ENCODE measurements around the gene RAMP1. TPM values are rescaled to one million over a fixed set of nuclear protein-coding genes. Genes with fewer than 3 reads are reported as not detected.
A peak's percentile ranks its signal among the peaks of the same experiment; 100 is the strongest.

The RAMP1 gene
- total and polyA plus RNA-seq, 2 of the 4 experiments (the other 2 are of a cell fraction), result 15.8 to 77.1 TPM

DNA sequence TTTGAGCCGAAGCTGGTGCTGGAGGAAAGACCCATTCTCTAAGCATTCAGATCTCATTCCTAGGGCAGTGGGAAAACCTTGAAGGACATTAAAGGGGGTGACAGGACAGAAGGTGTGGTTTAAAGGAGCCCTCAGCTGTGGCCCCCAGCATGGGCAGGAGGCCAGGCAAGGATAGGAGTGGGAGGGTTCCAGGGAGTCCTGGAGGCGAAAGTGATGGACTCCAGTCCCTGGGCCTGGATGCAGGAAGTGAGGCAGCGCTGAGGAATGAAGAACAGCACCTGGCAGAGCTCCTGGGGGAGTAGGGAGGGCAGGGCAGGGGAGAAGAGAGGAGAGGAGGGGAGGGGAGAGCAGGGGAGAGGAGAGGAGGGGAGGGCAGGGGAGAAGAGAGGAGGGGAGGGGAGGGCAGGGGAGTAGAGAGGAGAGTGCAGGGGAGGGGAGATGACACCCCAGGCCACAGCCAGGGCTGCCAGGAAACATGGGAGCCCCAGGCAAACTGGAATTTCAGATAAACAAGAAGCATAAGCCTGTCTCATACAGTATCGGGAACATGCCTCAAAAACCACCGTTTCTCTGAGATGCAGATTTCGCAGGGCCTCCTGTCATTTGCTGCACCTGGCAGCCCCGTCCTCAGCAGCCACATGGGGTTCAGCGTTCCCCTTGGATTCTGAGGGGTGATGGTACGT lies 5.7 kb downstream of the RAMP1 start:
- peak overlapping the region; percentile 94 for H3K14ac ChIP-seq (replicated peaks; ENCODE audit: low read depth, low read length)
- peaks cover 21% of the 10 kb centered on the region for H3K4me1 ChIP-seq (ENCODE audit: control insufficient read depth, insufficient read depth, low read length)
- peak overlapping the region; percentile 95 for H2BK5ac ChIP-seq (ENCODE audit: low read depth, low read length, poor library complexity, severe bottlenecking)
- H3K23ac ChIP-seq (ENCODE audit: low read depth, low read length), result peak overlapping the region; percentile 86
- H4K91ac ChIP-seq (ENCODE audit: insufficient read depth, low read depth, low read length), result peak overlapping the region; percentile 96
- H4K5ac ChIP-seq (ENCODE audit: low read depth, low read length), result peak overlapping the region; percentile 85
- ATAC-seq (ENCODE audit: low read depth), result peak; percentile 55
- ChIA-PET CTCF (no interaction called here), POLR2A (ENCODE audit: unreplicated experiment) (interaction anchor here (0.7 kb wide), 1 partner anchor 418 kb away, joined by 19 read pairs; no protein-coding TSS in a partner anchor)
- dilution Hi-C loops (cut with HindIII; ENCODE audit: low sequenced_read_pairs, unreplicated experiment), result no loop called here
- H2BK20ac ChIP-seq (ENCODE audit: low read depth, low read length), result peak overlapping the region; percentile 97
- H2AK5ac ChIP-seq (ENCODE audit: low read depth, low read length), result peak overlapping the region; percentile 99
- in situ Hi-C loops (cut with MboI; ENCODE audit: low sequenced_read_pairs), result no loop called here
- peak overlapping the region; percentile 16; the same call in 1 of the 2 replicates for H3K4me2 ChIP-seq (ENCODE audit: low read depth, low read length)
- 0% methylated on average over 1 of the region's 9 CpGs; no CpG with 5 or more reads in 1 of the 2 experiments for WGBS, 2 experiments (ENCODE audit: extremely low coverage in 2 of 2, insufficient read length in 1 of 2)
- peak overlapping the region; percentile 98 for H3K4ac ChIP-seq (ENCODE audit: low read depth, low read length)
- no peak overlapping the region for H3K4me3 ChIP-seq (ENCODE audit: insufficient read depth, low read depth, low read length)
- 0 out of 2 replicates have a peak overlapping the region, but pooled peaks have one; percentile 13 for H3K9ac ChIP-seq (ENCODE audit: low read depth, low read length)
- H3K27ac ChIP-seq (ENCODE audit: insufficient read depth, low read length), result peak overlapping the region; percentile 79
- no TSS peak for BruUV-seq (replicated peaks)
- no peaks in the 10 kb centered on the region for H3K9me3 ChIP-seq (ENCODE audit: control insufficient read depth, insufficient read depth, low read length)
- peak; percentile 70 for DNase-seq
- H3K79me1 ChIP-seq (ENCODE audit: low read depth in 1 of 2, low read length in 2 of 2), result peaks cover 0 to 27% of the 10 kb centered on the region in 2 experiments; a peak in 2 of 4 replicates
- H2BK120ac ChIP-seq (ENCODE audit: low read depth, low read length), result peak overlapping the region; percentile 97
- peak overlapping the region; percentile 94; the same call in 2 of the 3 replicates for H2BK15ac ChIP-seq (ENCODE audit: low read depth, low read length)
- H3K36me3 ChIP-seq (ENCODE audit: control insufficient read depth, insufficient read depth, low read length), result no peaks in the 10 kb centered on the region
- H4K8ac ChIP-seq (ENCODE audit: low read depth in 2 of 2, low read length in 2 of 2), result peak overlapping the region; percentile 81 to 93
- TF ChIP-seq FOS (IDR thresholded peaks at IDR 0.05; ENCODE audit: low read depth, low read length) (0 out of 2 replicates have a peak, but pooled peaks have one; percentile 14), MAZ (IDR thresholded peaks at IDR 0.05; ENCODE audit: borderline replicate concordance, low read depth, low read length) (peak; percentile 31; the same call in 1 of the 2 replicates)
- TF ChIP-seq, protein P1, sequence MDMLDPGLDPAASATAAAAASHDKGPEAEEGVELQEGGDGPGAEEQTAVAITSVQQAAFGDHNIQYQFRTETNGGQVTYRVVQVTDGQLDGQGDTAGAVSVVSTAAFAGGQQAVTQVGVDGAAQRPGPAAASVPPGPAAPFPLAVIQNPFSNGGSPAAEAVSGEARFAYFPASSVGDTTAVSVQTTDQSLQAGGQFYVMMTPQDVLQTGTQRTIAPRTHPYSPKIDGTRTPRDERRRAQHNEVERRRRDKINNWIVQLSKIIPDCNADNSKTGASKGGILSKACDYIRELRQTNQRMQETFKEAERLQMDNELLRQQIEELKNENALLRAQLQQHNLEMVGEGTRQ (IDR thresholded peaks at IDR 0.05; ENCODE audit: low read depth, low read length), result no peak
- H3K9me1 ChIP-seq (ENCODE audit: insufficient read depth, low read length), result peaks cover 23% of the 10 kb centered on the region
- peak overlapping the region; percentile 50; the same call in 1 of the 2 replicates for H3K56ac ChIP-seq (ENCODE audit: extremely low read depth, insufficient read depth, low read length)
- peak overlapping the region; percentile 96 for H2AK9ac ChIP-seq (replicated peaks; ENCODE audit: low read depth, low read length, poor library complexity)
- H3K27me3 ChIP-seq (ENCODE audit: control insufficient read depth, insufficient read depth, low read length), result no peaks in the 10 kb centered on the region
- intact Hi-C loops (cut with micrococcal nuclease), result no loop called here
- H2AFZ ChIP-seq (replicated peaks; ENCODE audit: low read length, poor library complexity), result peak overlapping the region; percentile 81
- H4K20me1 ChIP-seq (ENCODE audit: insufficient read depth, low read length), result no peaks in the 10 kb centered on the region
- peak overlapping the region; percentile 70 for H3K18ac ChIP-seq (ENCODE audit: low read depth, low read length)
